Hepatocyte (in vitro differentiated cells): ENCODE results near the gene FIS1.

ENCODE experiments used
- CTCF ChIP-seq: fragments of 200-600 bp; sonication (generic); IDR thresholded peaks from 2 replicates; pipeline ENCODE4 v1.5.1; 2016; ENCODE audit warnings: antibody characterized with exemption, mild to moderate bottlenecking; ENCODE audit not compliant: poor library complexity
- EZH2 ChIP-seq: fragments of 200-600 bp; sonication (generic); IDR thresholded peaks from 2 replicates; pipeline ENCODE4 v1.6.1; 2016; ENCODE audit warnings: antibody characterized with exemption, mild to moderate bottlenecking, borderline replicate concordance
- EZH2phosphoT487 ChIP-seq: fragments of 200-600 bp; sonication (generic); IDR thresholded peaks from one replicate; pipeline ENCODE4 v1.6.1; 2018; ENCODE audit warnings: antibody characterized with exemption, mild to moderate bottlenecking, low read depth, moderate library complexity; ENCODE audit not compliant: unreplicated experiment, severe bottlenecking

DNA sequence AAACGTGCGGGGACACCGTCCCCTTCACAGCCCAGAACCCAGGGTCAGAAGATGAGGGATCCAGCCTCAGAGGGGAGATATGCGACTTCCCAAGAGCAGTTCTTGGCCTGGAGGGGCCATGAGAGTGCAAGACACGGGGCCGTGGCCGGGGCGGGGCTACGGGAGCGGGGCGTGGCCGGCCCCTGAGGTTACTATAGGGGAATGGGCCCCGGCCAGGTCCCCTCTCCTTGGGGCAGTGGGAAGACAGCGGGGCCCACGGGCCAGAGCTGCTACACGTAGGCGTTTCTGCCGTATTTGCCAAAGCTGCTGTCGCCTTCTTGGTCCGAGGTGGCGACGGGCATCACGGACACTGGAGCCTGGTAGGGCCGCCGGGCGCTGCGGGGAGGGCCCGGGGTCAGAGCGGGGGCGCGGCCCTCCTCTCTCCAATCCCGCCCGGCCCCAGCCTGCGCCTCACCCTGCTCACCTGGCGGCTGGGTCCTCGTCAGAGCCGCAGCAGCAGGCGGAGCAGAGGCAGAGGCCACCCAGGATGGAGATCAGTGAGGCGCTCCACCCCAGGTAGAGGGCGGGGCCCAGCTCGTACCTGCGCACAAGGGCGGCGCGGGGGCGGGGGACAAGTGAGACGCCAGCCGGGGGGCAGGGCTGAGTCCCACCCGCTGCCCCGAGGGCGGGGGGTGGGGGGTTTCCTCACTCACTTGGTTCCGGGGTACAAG, 12.6 kb downstream of the FIS1 start:
- TF ChIP-seq CTCF (no peak), EZH2 (no peak), EZH2phosphoT487 (no peak)
